DND-41 (cell line): ENCODE measurements around the gene LSR.

ENCODE experiments used
- EZH2 ChIP-seq: IDR thresholded peaks from 3 replicates; pipeline ENCODE4 v1.6.1; 2012; ENCODE audit warnings: borderline replicate concordance, low read depth, mild to moderate bottlenecking, moderate library complexity, low read length, inconsistent platforms; ENCODE audit not compliant: severe bottlenecking
- TF ChIP-seq, protein P1 (sequence below): IDR thresholded peaks from 2 replicates; pipeline ENCODE4 v1.5.1; 2012; ENCODE audit warnings: borderline replicate concordance, low read length, moderate library complexity, mild to moderate bottlenecking; ENCODE audit not compliant: poor library complexity, severe bottlenecking; ENCODE audit errors: extremely low read depth

DNA sequence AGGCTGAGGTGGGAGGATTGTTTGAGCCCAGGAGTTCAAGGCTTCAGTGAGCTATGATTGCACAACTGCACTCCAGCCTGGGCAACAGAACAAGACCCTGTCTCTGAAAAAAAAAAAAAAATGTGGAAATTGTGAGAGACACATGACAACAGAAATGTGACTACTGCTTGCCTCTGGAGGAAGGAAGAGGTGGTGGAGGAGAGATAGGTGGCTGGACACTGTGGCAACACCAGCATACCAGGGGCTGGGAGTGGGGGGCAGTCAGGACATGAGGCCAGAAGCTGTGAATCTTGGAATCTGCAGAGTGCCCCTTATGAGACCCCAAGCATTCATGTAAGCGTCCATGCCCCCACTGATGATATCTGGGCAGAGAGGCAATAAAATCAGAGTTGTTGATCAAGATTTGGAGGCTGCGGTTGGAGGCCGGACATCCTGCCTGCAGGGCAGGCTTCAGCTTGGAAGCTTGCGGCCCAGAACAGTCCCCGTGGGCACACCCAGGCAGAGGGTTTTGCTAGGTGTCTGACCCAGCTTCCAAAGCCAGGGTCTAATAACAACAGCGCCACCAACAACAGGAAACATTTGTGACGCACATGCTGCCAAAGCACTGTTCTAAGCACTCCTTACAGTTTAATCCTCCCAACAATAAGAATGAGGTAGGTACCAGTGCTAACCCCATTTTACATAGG is 37.1 kb upstream of the LSR start:
- no peak for TF ChIP-seq EZH2
- TF ChIP-seq, protein P1, sequence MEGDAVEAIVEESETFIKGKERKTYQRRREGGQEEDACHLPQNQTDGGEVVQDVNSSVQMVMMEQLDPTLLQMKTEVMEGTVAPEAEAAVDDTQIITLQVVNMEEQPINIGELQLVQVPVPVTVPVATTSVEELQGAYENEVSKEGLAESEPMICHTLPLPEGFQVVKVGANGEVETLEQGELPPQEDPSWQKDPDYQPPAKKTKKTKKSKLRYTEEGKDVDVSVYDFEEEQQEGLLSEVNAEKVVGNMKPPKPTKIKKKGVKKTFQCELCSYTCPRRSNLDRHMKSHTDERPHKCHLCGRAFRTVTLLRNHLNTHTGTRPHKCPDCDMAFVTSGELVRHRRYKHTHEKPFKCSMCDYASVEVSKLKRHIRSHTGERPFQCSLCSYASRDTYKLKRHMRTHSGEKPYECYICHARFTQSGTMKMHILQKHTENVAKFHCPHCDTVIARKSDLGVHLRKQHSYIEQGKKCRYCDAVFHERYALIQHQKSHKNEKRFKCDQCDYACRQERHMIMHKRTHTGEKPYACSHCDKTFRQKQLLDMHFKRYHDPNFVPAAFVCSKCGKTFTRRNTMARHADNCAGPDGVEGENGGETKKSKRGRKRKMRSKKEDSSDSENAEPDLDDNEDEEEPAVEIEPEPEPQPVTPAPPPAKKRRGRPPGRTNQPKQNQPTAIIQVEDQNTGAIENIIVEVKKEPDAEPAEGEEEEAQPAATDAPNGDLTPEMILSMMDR, result no peak
